NCI-H1694 (cell line): ENCODE measurements around the gene RAD51B.
"Not testable (repeated sequence)": the region's sequence is repeated elsewhere in the genome, so short reads cannot be mapped to it uniquely, and the experiment has no call there.

Experiments used
- DNase-seq: peaks from one replicate; lab custom pipeline; 2025; lab: John Stamatoyannopoulos, UW

Gene RAD51B

DNA sequence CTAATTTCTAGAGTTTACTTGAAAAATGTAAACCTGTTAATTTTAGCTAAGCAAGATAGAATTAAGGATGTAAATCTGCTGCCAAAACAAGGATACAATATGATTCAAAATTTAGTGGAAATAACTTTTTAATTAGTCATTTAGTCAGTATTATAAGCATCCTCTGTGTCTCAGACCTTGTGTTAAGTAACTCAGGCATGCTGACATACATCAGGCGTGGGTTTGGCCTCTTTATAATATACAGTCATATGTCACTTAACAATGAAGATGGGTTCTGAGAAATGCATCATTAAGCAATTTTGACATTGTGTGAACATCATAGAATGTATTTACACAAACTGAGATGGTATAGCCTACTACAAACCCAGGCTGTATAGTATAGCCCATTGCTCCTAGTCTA lies 586.4 kb downstream of the RAD51B start:
- no peak for DNase-seq

DNA sequence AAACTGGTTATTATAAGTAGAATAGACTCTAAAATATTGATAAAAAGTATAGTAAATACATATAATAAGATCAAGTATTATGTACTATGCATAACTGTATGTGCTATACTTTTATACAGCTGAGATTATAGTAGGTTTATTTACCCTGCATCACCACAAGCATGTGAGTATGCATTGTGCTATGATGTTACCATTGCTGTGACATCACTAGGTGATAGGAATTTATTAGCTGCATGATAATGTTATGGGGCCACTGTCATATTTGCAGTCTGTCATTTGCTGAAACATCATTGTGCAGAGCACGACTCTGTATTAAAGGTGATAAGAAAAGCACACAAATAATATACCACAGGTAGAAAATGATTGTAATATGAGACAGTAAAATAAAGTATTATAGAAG lies 587.7 kb downstream of the RAD51B start:
- no peak for DNase-seq

- no peak for DNase-seq
Measured at GRCh38 chr14:68407825-68408224, 588.2 kb downstream of the RAD51B start.

GRCh38 chr14:68408680-68409079 lies 589.1 kb downstream of the RAD51B start:
- DNase-seq = no peak

- no peak for DNase-seq
Measured at GRCh38 chr14:68409387-68409786, 589.8 kb downstream of the RAD51B start.

- no peak for DNase-seq
Measured at GRCh38 chr14:68412505-68413465, 593.2 kb downstream of the RAD51B start.

- no peak for DNase-seq
Measured at GRCh38 chr14:68413509-68413908, 593.9 kb downstream of the RAD51B start.

DNA sequence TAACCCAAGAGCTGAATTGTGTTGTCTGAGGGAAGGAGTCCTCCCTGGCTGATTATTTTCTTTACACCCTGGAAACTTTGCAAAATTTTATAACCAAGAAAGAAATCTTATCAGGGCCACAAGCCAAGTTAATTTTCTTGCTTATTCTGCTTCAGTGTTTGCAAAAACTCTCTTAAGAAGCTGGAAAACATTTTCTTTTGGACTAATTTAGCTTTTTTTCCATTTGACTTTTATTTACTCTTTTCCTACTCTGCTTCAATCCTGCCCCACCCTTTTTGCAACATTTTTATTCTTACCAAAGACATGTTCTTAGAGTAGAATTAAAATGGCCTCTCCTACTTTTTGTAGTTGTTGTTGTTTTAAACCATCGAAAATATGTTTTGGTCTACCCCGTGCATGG lies 594.5 kb downstream of the RAD51B start:
- no peak for DNase-seq

DNA sequence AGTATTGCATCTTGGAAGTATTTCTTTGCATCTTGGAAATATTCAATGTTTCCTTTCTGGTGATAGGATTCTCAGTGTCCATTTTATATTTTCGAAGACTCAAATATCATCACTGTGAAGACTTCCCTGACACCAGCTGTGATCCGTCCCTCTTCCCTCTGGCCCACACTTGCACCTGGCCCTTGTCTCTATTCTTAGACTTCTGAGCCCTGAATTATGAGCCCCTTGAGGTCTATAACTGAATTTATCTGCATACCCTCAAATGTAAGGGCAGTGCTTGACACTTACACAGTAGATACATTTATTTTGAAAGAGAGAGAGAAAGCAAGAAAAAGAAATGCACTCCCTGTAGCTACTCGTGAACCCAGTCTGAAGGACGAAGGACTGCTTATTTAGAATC lies 596.6 kb downstream of the RAD51B start:
- no peak for DNase-seq

GRCh38 chr14:68417009-68417650 lies 597.6 kb downstream of the RAD51B start:
- no peak for DNase-seq

- no peak for DNase-seq
Measured at GRCh38 chr14:68418174-68419118, 598.9 kb downstream of the RAD51B start.

DNA sequence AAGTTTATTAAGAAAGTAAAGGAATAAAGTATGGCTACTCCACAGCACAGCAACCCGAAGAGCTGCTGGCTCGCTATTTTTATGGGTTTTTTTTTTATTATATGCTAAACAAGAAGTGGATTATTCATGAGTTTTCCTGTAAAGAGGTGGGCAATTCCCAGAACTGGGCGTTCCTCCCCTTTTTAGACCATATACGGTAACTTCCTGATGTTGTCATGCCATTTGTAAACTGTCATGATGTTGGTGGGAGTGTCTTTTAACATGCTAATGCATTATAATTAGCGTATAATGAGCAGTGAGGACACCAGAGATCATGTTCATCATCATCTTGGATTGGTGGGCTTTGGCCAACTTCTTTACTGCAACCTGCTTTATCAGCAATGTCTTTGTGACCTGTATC lies 600.8 kb downstream of the RAD51B start:
- DNase-seq = no peak

- no peak for DNase-seq
Measured at GRCh38 chr14:68421116-68421515, 601.5 kb downstream of the RAD51B start.

DNA sequence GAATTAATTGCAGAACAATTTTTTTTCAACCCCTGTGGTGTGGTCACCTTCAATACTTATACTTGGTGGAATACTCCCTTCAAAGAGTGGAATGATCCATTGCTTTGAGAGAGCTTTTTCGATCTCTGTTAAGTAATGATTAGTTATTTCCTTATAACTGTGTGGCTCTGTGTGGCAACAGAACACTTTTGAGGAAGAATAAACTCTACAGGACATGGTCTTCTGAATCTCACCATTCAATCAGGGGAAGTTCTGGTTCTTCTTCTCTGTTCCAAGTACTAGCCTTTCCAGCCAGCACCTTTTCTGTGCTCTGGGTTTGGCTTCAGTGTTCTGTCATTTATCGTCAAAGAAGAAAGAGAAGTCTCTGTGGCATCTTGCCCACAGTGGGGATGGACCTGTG lies 604.1 kb downstream of the RAD51B start:
- DNase-seq = no peak

DNA sequence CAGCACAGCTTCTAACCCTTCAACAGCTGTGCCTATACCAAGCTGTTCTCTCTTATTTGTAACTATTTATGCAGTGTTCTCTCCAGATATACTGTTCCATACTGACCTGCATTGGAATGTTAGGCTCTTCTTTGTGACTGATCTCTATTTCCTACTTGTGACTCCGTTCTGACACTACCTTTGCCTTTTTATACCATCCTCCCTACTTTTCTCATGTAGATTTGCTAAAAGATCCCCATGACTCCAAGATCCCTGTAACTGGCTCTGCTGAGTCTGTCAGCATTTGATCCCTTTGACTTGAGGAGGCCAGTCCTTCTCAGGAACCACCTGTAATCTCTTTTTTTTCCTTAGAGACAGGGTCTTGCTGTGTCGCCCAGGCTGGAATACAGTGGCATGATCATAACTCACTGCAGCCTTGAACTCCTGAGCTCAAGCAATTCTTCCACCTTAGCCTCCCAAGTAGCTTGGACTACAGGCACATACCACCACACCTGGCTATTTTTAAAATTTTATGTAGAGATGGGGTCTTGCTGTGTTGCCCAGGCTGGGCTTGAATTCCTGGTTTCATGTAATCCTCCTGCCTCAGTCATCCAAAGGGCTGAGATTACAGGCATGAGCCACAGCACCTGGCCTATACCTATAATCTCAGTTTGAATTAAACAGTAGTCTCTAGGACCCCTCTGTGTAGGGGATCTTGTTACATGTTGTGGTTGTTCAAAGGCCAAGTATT lies 605.0 kb downstream of the RAD51B start:
- DNase-seq = no peak

- no peak for DNase-seq
Measured at GRCh38 chr14:68426661-68427549, 607.3 kb downstream of the RAD51B start.

- no peak for DNase-seq
Measured at GRCh38 chr14:68427550-68427890, 607.9 kb downstream of the RAD51B start.

DNA sequence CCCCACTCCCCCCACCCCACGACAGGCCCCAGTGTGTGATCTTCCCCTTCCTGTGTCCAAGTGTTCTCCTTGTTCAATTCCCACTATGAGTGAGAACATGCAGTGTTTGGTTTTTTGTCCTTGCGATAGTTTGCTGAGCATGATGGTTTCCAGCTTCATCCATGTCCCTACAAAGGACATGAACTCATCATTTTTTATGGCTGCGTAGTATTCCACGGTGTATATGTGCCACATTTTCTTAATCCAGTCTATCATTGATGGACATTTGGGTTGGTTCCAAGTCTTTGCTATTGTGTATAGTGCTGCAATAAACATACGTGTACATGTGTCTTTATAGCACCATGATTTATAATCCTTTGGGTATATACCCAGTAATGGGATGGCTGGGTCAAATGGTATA lies 609.3 kb downstream of the RAD51B start:
- DNase-seq = not testable (repeated sequence)

DNA sequence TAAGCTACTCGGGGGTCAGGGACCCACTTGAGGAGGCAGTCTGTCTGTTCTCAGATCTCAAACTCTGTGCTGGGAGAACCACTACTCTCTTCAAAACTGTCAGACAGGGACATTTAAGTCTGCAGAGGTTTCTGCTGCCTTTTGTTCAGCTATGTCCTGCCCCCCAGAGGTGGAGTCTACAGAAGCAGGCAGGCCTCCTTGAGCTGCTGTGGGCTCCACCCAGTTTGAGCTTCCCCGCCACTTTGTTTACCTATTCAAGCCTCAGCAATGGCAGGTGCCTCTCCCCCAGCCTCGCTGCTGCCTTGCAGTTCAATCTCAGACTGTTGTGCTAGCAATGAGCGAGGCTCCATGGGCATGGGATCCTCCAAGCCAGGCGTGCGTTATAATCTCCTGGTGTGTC lies 614.6 kb downstream of the RAD51B start:
- not testable (repeated sequence) for DNase-seq

DNA sequence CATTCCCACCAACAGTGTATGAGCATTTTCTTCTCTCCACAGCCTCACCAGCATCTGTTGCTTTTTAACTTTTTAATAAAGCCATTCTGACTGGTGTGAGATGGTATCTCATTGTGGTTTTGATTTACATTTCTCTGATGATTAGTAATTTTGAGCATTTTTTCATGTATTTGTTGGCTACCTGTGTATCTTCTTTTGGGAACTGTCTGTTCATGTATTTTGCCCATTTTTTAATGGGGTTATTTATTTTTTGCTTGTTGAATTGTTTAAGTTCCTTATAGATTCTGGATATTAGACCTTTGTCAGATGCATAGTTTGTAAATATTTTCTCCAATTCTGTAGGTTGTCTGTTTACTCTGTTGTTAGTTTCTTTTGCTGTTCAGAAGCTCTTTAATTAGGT lies 616.1 kb downstream of the RAD51B start:
- DNase-seq = not testable (repeated sequence)

- DNase-seq = no peak
Measured at GRCh38 chr14:68439676-68440075, 620.1 kb downstream of the RAD51B start.
